Measurements from ENCODE around the gene KCTD16. TPM values are rescaled to one million over a fixed set of nuclear protein-coding genes. Genes with fewer than 3 reads are reported as not detected.

The KCTD16 gene
- polyA plus RNA-seq, 1 donor (not counting 4 experiments of a cell fraction or from before 2014, with no cell fraction given): 0.04 TPM

DNA sequence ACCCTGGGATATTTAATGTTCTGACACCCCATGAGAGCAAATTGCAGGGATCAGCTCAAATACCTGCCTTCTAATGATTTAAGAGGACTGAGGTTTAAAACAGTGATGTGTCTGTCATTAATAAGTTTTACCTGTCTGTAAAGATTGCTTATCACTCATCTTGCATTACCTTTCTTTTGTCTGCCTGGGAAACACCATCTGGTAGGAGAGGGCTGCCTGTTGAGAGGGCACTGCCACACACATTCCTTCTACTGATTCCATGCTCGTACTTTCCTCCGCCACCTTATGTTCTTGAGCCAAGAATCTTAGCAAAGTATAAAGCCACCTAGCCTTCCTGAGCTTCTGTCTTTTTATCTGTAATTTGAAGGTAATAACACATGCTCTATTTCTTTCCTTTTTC is 118.6 kb downstream of the KCTD16 start:
- H3K4me2 ChIP-seq (ENCODE audit: control insufficient read depth, extremely low read depth, insufficient read depth, low read depth, low read length): no peak overlapping the region
- H3K79me2 ChIP-seq (ENCODE audit: control insufficient read depth, insufficient read depth, low read length): no peaks in the 10 kb centered on the region
- FAIRE-seq: no peak
- H3K27ac ChIP-seq (ENCODE audit: control insufficient read depth, insufficient read depth, low read length): no peak overlapping the region
- H3K9me3 ChIP-seq (ENCODE audit: control insufficient read depth, low read depth, low read length): no peaks in the 10 kb centered on the region
- H2AFZ ChIP-seq (ENCODE audit: control insufficient read depth, low read length): no peak overlapping the region
- dilution Hi-C loops (cut with MboI; ENCODE audit: extremely low pct_ligation_motif_present, low sequenced_read_pairs): no loop called here
- H3K27me3 ChIP-seq (ENCODE audit: control insufficient read depth, extremely low read depth, insufficient read depth, low read length): no peaks in the 10 kb centered on the region
- H3K4me3 ChIP-seq (ENCODE audit: control insufficient read depth in 2 of 3, extremely low read depth in 1 of 3, insufficient read depth in 2 of 3, low read depth in 1 of 3, low read length in 3 of 3): no peak overlapping the region
- no peaks in the 10 kb centered on the region for H3K9me1 ChIP-seq (ENCODE audit: control insufficient read depth, extremely low read depth, insufficient read depth, low read length)
- TF ChIP-seq EZH2 (IDR thresholded peaks at IDR 0.05; ENCODE audit: low read length): no peak
- TF ChIP-seq, protein P1, sequence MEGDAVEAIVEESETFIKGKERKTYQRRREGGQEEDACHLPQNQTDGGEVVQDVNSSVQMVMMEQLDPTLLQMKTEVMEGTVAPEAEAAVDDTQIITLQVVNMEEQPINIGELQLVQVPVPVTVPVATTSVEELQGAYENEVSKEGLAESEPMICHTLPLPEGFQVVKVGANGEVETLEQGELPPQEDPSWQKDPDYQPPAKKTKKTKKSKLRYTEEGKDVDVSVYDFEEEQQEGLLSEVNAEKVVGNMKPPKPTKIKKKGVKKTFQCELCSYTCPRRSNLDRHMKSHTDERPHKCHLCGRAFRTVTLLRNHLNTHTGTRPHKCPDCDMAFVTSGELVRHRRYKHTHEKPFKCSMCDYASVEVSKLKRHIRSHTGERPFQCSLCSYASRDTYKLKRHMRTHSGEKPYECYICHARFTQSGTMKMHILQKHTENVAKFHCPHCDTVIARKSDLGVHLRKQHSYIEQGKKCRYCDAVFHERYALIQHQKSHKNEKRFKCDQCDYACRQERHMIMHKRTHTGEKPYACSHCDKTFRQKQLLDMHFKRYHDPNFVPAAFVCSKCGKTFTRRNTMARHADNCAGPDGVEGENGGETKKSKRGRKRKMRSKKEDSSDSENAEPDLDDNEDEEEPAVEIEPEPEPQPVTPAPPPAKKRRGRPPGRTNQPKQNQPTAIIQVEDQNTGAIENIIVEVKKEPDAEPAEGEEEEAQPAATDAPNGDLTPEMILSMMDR (optimal IDR thresholded peaks at IDR 0.05 in 1 of 3, IDR thresholded peaks at IDR 0.05 in 1 of 3, conservative IDR thresholded peaks at IDR 0.05 in 1 of 3; ENCODE audit: extremely low read depth in 1 of 3, insufficient read depth in 2 of 3, low read length in 3 of 3): no peak
- no peaks in the 10 kb centered on the region for H3K36me3 ChIP-seq (ENCODE audit: control insufficient read depth in 2 of 2, extremely low read depth in 1 of 2, insufficient read depth in 2 of 2, low read length in 2 of 2)
- no peaks in the 10 kb centered on the region for H4K20me1 ChIP-seq (ENCODE audit: control insufficient read depth, extremely low read depth, insufficient read depth, low read length)
- no peaks in the 10 kb centered on the region for H3K4me1 ChIP-seq (ENCODE audit: control insufficient read depth, extremely low read depth, insufficient read depth, low read length)
- H3K9ac ChIP-seq (ENCODE audit: control insufficient read depth, extremely low read depth, insufficient read depth, low read length): no peak overlapping the region
- no peak for DNase-seq (ENCODE audit: low read depth, low spot score)

- TF ChIP-seq, protein P1 (optimal IDR thresholded peaks at IDR 0.05 in 1 of 3, IDR thresholded peaks at IDR 0.05 in 1 of 3, conservative IDR thresholded peaks at IDR 0.05 in 1 of 3; ENCODE audit: extremely low read depth in 1 of 3, insufficient read depth in 2 of 3, low read length in 3 of 3): no peak
- TF ChIP-seq EZH2 (IDR thresholded peaks at IDR 0.05; ENCODE audit: low read length): no peak
- Histone ChIP-seq H3K9me1 (ENCODE audit: control insufficient read depth, extremely low read depth, insufficient read depth, low read length) (no peaks in the 10 kb centered on the region), H3K79me2 (ENCODE audit: control insufficient read depth, insufficient read depth, low read length) (no peaks in the 10 kb centered on the region), H3K9ac (ENCODE audit: control insufficient read depth, extremely low read depth, insufficient read depth, low read length) (no peak overlapping the region), H3K9me3 (ENCODE audit: control insufficient read depth, low read depth, low read length) (no peaks in the 10 kb centered on the region), H3K4me1 (ENCODE audit: control insufficient read depth, extremely low read depth, insufficient read depth, low read length) (no peaks in the 10 kb centered on the region), H4K20me1 (ENCODE audit: control insufficient read depth, extremely low read depth, insufficient read depth, low read length) (no peaks in the 10 kb centered on the region), H3K27me3 (ENCODE audit: control insufficient read depth, extremely low read depth, insufficient read depth, low read length) (no peaks in the 10 kb centered on the region), H3K4me2 (ENCODE audit: control insufficient read depth, extremely low read depth, insufficient read depth, low read depth, low read length) (no peak overlapping the region), H3K4me3 (ENCODE audit: control insufficient read depth in 2 of 3, extremely low read depth in 1 of 3, insufficient read depth in 2 of 3, low read depth in 1 of 3, low read length in 3 of 3) (no peak overlapping the region), H2AFZ (ENCODE audit: control insufficient read depth, low read length) (no peak overlapping the region), H3K27ac (ENCODE audit: control insufficient read depth, insufficient read depth, low read length) (no peak overlapping the region), H3K36me3 (ENCODE audit: control insufficient read depth in 2 of 2, extremely low read depth in 1 of 2, insufficient read depth in 2 of 2, low read length in 2 of 2) (no peaks in the 10 kb centered on the region)
- dilution Hi-C loops (cut with MboI; ENCODE audit: extremely low pct_ligation_motif_present, low sequenced_read_pairs): no loop called here
- FAIRE-seq (no peak), DNase-seq (ENCODE audit: low read depth, low spot score) (no peak)
These were observed 121.4 kb downstream of the KCTD16 start for GRCh38 chr5:144292029-144292428.
